ENCODE results near the gene SERTAD4.

Gene SERTAD4

GRCh38 chr1:210213335-210213734 is 19.3 kb upstream of the SERTAD4 start:
- Histone ChIP-seq H3K4me3 (ENCODE audit: low read length, poor library complexity, severe bottlenecking) (no peak overlapping the region), H2AFZ (ENCODE audit: low read length) (no peak overlapping the region), H3K9me2 (replicated peaks; ENCODE audit: low read depth, low read length) (no peaks in the 10 kb centered on the region), H3K4me2 (ENCODE audit: low read depth, low read length, poor library complexity, severe bottlenecking) (no peak overlapping the region), H3K4me1 (ENCODE audit: insufficient read depth, low read length, poor library complexity, severe bottlenecking) (no peaks in the 10 kb centered on the region), H3K9me3 (ENCODE audit: insufficient read depth, low read depth, low read length) (no peaks in the 10 kb centered on the region), H3K27me3 (ENCODE audit: insufficient read depth, low read length, poor library complexity, severe bottlenecking) (no peaks in the 10 kb centered on the region), H3F3A (ENCODE audit: low read depth) (no peaks in the 10 kb centered on the region), H4K20me1 (ENCODE audit: insufficient read depth, low read length, poor library complexity, severe bottlenecking) (no peaks in the 10 kb centered on the region), H3K9ac (ENCODE audit: low read depth, low read length, poor library complexity, severe bottlenecking) (no peak overlapping the region), H3K79me2 (ENCODE audit: insufficient read depth, low read length) (no peaks in the 10 kb centered on the region), H3K36me3 (ENCODE audit: insufficient read depth, low read length) (no peaks in the 10 kb centered on the region)
- TF ChIP-seq EZH2phosphoT487 (IDR thresholded peaks at IDR 0.05; ENCODE audit: borderline replicate concordance) (no peak), CTCF (conservative IDR thresholded peaks at IDR 0.05; ENCODE audit: low read length) (no peak)

GRCh38 chr1:210214573-210215409 is 17.8 kb upstream of the SERTAD4 start:
- Histone ChIP-seq H3F3A (ENCODE audit: low read depth) (no peaks in the 10 kb centered on the region), H3K36me3 (ENCODE audit: insufficient read depth, low read length) (no peaks in the 10 kb centered on the region), H3K4me2 (ENCODE audit: low read depth, low read length, poor library complexity, severe bottlenecking) (no peak overlapping the region), H3K27me3 (ENCODE audit: insufficient read depth, low read length, poor library complexity, severe bottlenecking) (no peaks in the 10 kb centered on the region), H3K9me3 (ENCODE audit: insufficient read depth, low read depth, low read length) (no peaks in the 10 kb centered on the region), H3K4me1 (ENCODE audit: insufficient read depth, low read length, poor library complexity, severe bottlenecking) (no peaks in the 10 kb centered on the region), H3K4me3 (ENCODE audit: low read length, poor library complexity, severe bottlenecking) (no peak overlapping the region), H3K9me2 (replicated peaks; ENCODE audit: low read depth, low read length) (no peaks in the 10 kb centered on the region), H2AFZ (ENCODE audit: low read length) (no peak overlapping the region), H3K79me2 (ENCODE audit: insufficient read depth, low read length) (no peaks in the 10 kb centered on the region), H3K9ac (ENCODE audit: low read depth, low read length, poor library complexity, severe bottlenecking) (no peak overlapping the region), H4K20me1 (ENCODE audit: insufficient read depth, low read length, poor library complexity, severe bottlenecking) (no peaks in the 10 kb centered on the region)
- TF ChIP-seq EZH2phosphoT487 (IDR thresholded peaks at IDR 0.05; ENCODE audit: borderline replicate concordance) (no peak), CTCF (conservative IDR thresholded peaks at IDR 0.05; ENCODE audit: low read length) (no peak)

- H3K9me2 ChIP-seq (replicated peaks; ENCODE audit: low read depth, low read length) = no peaks in the 10 kb centered on the region
- no peak overlapping the region for H3K4me2 ChIP-seq (ENCODE audit: low read depth, low read length, poor library complexity, severe bottlenecking)
- no peaks in the 10 kb centered on the region for H3K9me3 ChIP-seq (ENCODE audit: insufficient read depth, low read depth, low read length)
- H4K20me1 ChIP-seq (ENCODE audit: insufficient read depth, low read length, poor library complexity, severe bottlenecking) = no peaks in the 10 kb centered on the region
- no peaks in the 10 kb centered on the region for H3K4me1 ChIP-seq (ENCODE audit: insufficient read depth, low read length, poor library complexity, severe bottlenecking)
- TF ChIP-seq CTCF (conservative IDR thresholded peaks at IDR 0.05; ENCODE audit: low read length) (no peak), EZH2phosphoT487 (IDR thresholded peaks at IDR 0.05; ENCODE audit: borderline replicate concordance) (no peak)
- H3K27me3 ChIP-seq (ENCODE audit: insufficient read depth, low read length, poor library complexity, severe bottlenecking) = no peaks in the 10 kb centered on the region
- H3K79me2 ChIP-seq (ENCODE audit: insufficient read depth, low read length) = no peaks in the 10 kb centered on the region
- H3F3A ChIP-seq (ENCODE audit: low read depth) = no peaks in the 10 kb centered on the region
- no peak overlapping the region for H2AFZ ChIP-seq (ENCODE audit: low read length)
- H3K36me3 ChIP-seq (ENCODE audit: insufficient read depth, low read length) = no peaks in the 10 kb centered on the region
- H3K4me3 ChIP-seq (ENCODE audit: low read length, poor library complexity, severe bottlenecking) = no peak overlapping the region
- H3K9ac ChIP-seq (ENCODE audit: low read depth, low read length, poor library complexity, severe bottlenecking) = no peak overlapping the region
Measured at GRCh38 chr1:210217482-210217881, 15.1 kb upstream of the SERTAD4 start.

Data from Loucy (cell line).